PC-3 (cell line): ENCODE results near the gene KLHL12.

Experiments
- CTCF ChIP-seq: fragments of 300-600 bp; sonication (generic); conservative IDR thresholded peaks from 2 replicates; pipeline ENCODE4 v1.5.1; 2017; ENCODE audit warnings: antibody characterized with exemption, low read depth, mild to moderate bottlenecking, low read length
- EZH2 ChIP-seq: fragments of 300-600 bp; sonication (generic); IDR thresholded peaks from one replicate; pipeline ENCODE4 v1.6.1; 2017; ENCODE audit warnings: antibody characterized with exemption, mild to moderate bottlenecking, low read length; ENCODE audit not compliant: unreplicated experiment

DNA sequence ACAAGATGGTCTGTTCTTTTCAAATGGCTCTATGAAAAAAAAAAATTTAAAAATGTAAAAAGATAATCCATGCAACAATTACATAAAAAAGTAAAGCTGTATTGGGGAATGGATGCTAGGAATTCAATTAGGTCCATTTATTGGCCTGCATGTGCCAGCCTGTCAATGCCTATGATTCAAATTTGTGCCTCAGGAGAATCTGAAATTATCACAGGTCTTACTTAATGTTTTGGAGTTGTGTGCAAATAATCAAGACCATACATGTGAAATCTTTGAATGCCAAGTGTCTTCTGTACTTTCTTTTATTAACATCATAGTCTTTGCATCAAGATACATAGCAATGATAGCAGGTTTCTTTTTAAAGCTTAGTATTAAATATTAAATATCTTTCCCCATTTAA, 13.5 kb upstream of the KLHL12 start:
- TF ChIP-seq CTCF (no peak), EZH2 (no peak)
